Psoas muscle (tissue), 8 donors: ENCODE measurements around the gene LYRM2. TPM values are rescaled to one million over a fixed set of nuclear protein-coding genes. Genes with fewer than 3 reads are reported as not detected.

Experiments used
- ATAC-seq, 4 donors: fragments of 200-7000 bp; cut with Tn5 transposase; one replicate each; pipeline ENCODE4 v1.9.1; 2020; ENCODE audit warnings: moderate library complexity in 3 of 4, mild to moderate bottlenecking in 2 of 4
- DNase-seq, 2 donors: peaks; one replicate each; pipeline ENCODE4 v3.0.0-alpha.2; 2020
- H3K27ac ChIP-seq: fragments of 200-600 bp; one replicate; pipeline ENCODE4 v1.8.0; 2022
- H3K27me3 ChIP-seq, 3 donors: fragments of 200-600 bp in 1 of 3; one replicate each; pipeline versions ENCODE4 v1.6.1 to v1.8.0; 2013 to 2022; ENCODE audit warnings: low read length in 2 of 3, mild to moderate bottlenecking in 2 of 3, moderate library complexity in 1 of 3; ENCODE audit not compliant: insufficient read depth in 3 of 3
- H3K36me3 ChIP-seq, 2 donors: fragments of 200-600 bp in 1 of 2; one replicate each; pipeline versions ENCODE4 v1.6.1 to v1.8.0; 2013 to 2022; ENCODE audit warnings: low read depth in 1 of 2, mild to moderate bottlenecking in 1 of 2, moderate library complexity in 1 of 2; ENCODE audit not compliant: insufficient read depth in 1 of 2
- H3K4me1 ChIP-seq: fragments of 200-600 bp; one replicate; pipeline ENCODE4 v1.8.0; 2022
- H3K4me3 ChIP-seq: fragments of 200-600 bp; one replicate; pipeline ENCODE4 v1.8.0; 2022; ENCODE audit warnings: mild to moderate bottlenecking
- H3K9me3 ChIP-seq: fragments of 200-600 bp; one replicate; pipeline ENCODE4 v1.8.0; 2022
- WGBS, 3 donors: extraction: QIAGEN DNeasy Blood & Tissue Kit; methylation state at CpG; one replicate each; pipeline versions ENCODE4 v1.1.6 to v1.1.7; 2013; 5-methylcytosine and 5-hydroxymethylcytosine counted together
- intact Hi-C, 2 donors: fragments of 100-400 bp; cut with DNase I; formaldehyde crosslinking; loops; one replicate each; pipeline versions ENCODE4 v1.11.0 to v1.14.2; 2022
- polyA plus RNA-seq, 3 donors: library from polyadenylated mRNA; stranded (reverse); fragments of 200-250 nt; gene quantifications; one replicate each; pipeline ENCODE4 v1.2.3, GENCODE V29; 2013
- total RNA-seq, 4 donors: library from RNA; stranded (reverse); fragmentation: NEBNext Ultra II Directional in 2 of 4; extraction: Animal tissue kit (Norgen Biotek cat#: 25700) in 2 of 4; gene quantifications; one replicate each; pipeline versions ENCODE4 v1.2.1 to v1.2.4, GENCODE V29; 2021 to 2023
- TF ChIP-seq, protein P1 (sequence below): fragments of 200-600 bp; IDR thresholded peaks from one replicate; pipeline ENCODE4 v1.8.0; 2022; ENCODE audit warnings: antibody characterized with exemption
- donor health status: healthy with polysubstance abuse.
- donor health status: DM: no; HTN: no; CAD: no; lungs with moderate emphysema.
- donor health status: Bipolar disorder and iron deficiency.
- donor health status: healthy.
- donor health status: DM: yes; HTN: yes; CAD: no.
- donor health status: DM: no; HTN: no; CAD: no.
- donor health status: DM: no; HTN: no; CAD: no.
- donor health status: DM: yes; HTN: yes; CAD: no.

Gene LYRM2
- total and polyA plus RNA-seq, 7 donors: 22.1 to 71.1 (median 37.0) TPM

DNA sequence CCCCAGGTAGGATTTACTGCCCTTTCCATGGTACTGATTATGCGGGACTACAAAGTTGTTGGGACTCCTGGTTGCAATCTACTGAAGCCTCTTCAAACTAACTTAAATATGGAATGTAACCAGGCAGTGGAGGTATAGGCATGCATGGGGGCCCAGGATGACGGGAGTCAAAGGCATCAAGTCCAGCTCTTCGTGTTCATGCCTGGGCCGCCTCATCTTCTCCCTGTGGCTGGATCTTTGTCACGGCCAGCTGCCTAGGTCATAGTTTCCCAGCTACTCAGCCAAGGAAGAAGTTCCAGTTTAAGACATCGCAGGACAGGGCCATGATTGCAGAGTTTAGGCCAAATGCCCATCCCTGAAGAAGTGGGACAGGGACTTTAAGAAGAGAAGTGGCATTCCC lies 20.5 kb downstream of the LYRM2 start:
- peaks cover 2 to 6% of the 10 kb centered on the region in 2 donors for H3K36me3 ChIP-seq
- WGBS, 3 donors: 90 to 97% (median 91%) methylated on average over 6 of the region's 6 CpGs
- no peaks in the 10 kb centered on the region for H3K4me1 ChIP-seq
- H3K27ac ChIP-seq: no peak overlapping the region
- no peak overlapping the region for H3K4me3 ChIP-seq
- H3K9me3 ChIP-seq: no peaks in the 10 kb centered on the region
- TF ChIP-seq, protein P1, sequence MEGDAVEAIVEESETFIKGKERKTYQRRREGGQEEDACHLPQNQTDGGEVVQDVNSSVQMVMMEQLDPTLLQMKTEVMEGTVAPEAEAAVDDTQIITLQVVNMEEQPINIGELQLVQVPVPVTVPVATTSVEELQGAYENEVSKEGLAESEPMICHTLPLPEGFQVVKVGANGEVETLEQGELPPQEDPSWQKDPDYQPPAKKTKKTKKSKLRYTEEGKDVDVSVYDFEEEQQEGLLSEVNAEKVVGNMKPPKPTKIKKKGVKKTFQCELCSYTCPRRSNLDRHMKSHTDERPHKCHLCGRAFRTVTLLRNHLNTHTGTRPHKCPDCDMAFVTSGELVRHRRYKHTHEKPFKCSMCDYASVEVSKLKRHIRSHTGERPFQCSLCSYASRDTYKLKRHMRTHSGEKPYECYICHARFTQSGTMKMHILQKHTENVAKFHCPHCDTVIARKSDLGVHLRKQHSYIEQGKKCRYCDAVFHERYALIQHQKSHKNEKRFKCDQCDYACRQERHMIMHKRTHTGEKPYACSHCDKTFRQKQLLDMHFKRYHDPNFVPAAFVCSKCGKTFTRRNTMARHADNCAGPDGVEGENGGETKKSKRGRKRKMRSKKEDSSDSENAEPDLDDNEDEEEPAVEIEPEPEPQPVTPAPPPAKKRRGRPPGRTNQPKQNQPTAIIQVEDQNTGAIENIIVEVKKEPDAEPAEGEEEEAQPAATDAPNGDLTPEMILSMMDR: no peak
- no peaks in the 10 kb centered on the region for H3K27me3 ChIP-seq
- DNase-seq: no peak
- no peak for ATAC-seq
- intact Hi-C loops: no loop called here

DNA sequence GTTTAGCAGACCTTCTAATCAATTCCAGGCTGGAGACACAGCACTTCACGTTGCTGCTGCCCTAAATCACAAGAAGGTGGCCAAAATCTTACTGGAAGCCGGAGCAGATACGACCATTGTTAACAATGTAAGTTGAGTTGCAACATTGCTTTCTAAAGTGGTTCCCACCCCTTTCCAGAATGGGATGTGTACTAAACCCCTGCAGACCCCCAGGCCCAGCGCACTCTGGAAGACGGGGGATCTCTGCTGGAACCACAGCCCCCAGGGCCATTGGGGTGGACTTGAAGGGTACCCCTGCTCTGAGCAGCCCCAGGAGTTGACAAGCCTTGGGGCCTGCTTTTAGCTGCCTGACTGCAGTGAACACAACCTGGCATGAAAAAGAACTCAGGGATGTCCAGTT lies 22.0 kb downstream of the LYRM2 start:
- TF ChIP-seq, protein P1: no peak
- Histone ChIP-seq H3K27ac (no peak overlapping the region), H3K4me1 (no peaks in the 10 kb centered on the region), H3K36me3 (peaks cover 2 to 4% of the 10 kb centered on the region in 2 donors), H3K27me3 (no peaks in the 10 kb centered on the region), H3K4me3 (no peak overlapping the region), H3K9me3 (no peaks in the 10 kb centered on the region)
- no peak for DNase-seq
- WGBS, 3 donors: 81 to 94% (median 92%) methylated on average over 5 of the region's 5 CpGs
- no peak for ATAC-seq
- intact Hi-C loops: no loop called here

DNA sequence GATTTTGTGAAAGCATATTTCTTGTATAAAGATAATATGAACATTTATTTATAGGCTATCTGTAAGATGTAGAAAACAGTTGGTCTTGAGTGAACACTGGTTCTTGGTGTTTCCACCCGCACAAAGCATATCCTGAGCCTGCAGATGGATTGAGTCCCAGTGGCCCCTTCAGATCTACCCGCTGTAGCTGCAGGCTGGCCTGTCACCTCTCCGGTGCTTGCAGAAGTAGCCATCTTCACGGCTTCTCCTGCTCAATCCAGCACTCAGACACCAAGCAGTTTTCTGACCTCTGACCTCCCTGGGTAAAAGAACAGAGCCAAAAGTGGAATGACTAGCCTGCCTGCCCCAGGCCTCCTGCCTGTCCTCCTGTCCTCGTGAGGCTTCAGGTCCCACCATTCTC lies 22.7 kb downstream of the LYRM2 start:
- H3K9me3 ChIP-seq: no peaks in the 10 kb centered on the region
- intact Hi-C loops: no loop called here
- H3K36me3 ChIP-seq: peaks cover 0 to 2% of the 10 kb centered on the region in 2 donors
- ATAC-seq: no peak
- WGBS, 3 donors: 80 to 85% (median 82%) methylated on average over 5 of the region's 5 CpGs
- no peak overlapping the region for H3K27ac ChIP-seq
- TF ChIP-seq, protein P1: no peak
- DNase-seq: no peak
- no peaks in the 10 kb centered on the region for H3K4me1 ChIP-seq
- no peak overlapping the region for H3K4me3 ChIP-seq
- H3K27me3 ChIP-seq: no peaks in the 10 kb centered on the region

DNA sequence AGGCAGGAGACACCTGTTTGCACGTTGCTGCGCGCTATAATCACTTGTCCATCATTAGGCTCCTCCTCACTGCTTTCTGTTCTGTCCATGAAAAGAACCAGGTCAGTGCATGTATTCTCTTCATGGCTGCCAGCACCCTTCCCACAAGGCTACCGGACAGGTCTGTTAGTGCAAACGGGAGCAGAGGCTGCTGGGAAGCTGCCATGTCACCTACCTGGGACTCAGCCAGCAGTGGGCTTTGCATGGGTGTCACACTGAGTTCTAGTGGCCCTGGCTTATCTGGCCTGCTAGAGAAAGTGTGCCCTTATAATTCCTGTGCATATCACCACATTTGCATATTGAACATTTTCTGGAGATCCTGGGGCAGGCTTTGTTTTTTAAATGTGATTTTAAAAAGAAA lies 24.8 kb downstream of the LYRM2 start:
- WGBS, 3 donors: 72 to 82% (median 79%) methylated on average over 5 of the region's 5 CpGs
- H3K27me3 ChIP-seq: no peaks in the 10 kb centered on the region
- H3K4me1 ChIP-seq: no peaks in the 10 kb centered on the region
- no peaks in the 10 kb centered on the region for H3K9me3 ChIP-seq
- no peak overlapping the region for H3K27ac ChIP-seq
- peaks cover 0 to 2% of the 10 kb centered on the region in 2 donors for H3K36me3 ChIP-seq
- DNase-seq (no peak), ATAC-seq (no peak)
- intact Hi-C loops: loop anchor here (5.0 kb wide), 1 partner anchor 246 kb away; no protein-coding TSS in a partner anchor
- H3K4me3 ChIP-seq: no peak overlapping the region
- TF ChIP-seq, protein P1: no peak

DNA sequence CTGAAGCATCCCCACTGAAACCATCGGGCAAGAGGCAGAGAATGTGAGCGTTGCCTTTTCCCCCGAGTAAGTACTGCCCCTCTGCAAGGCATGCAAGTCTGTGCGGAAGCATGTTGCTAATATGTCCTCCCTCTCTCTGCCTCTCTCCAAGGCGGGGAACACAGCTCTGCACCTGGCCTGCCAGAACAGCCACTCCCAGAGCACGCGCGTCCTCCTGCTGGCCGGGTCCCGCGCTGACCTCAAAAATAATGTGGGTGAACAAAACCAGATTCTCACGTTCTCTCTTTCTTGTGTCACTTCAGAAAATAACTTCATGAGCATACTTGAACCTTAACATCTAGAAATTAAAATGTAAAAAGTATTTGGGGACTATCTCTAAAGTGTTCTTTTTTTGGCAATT lies 26.4 kb downstream of the LYRM2 start:
- ATAC-seq: no peak
- Histone ChIP-seq H3K27me3 (no peaks in the 10 kb centered on the region), H3K36me3 (no peaks in the 10 kb centered on the region), H3K9me3 (no peaks in the 10 kb centered on the region), H3K27ac (no peak overlapping the region), H3K4me3 (no peak overlapping the region), H3K4me1 (no peaks in the 10 kb centered on the region)
- intact Hi-C loops: loop anchor here (5.0 kb wide), 1 partner anchor 245 kb away; no protein-coding TSS in a partner anchor
- TF ChIP-seq, protein P1: no peak
- DNase-seq: no peak
- 80 to 82% (median 81%) methylated on average over 12 of the region's 12 CpGs for WGBS, 3 donors
